ENCODE data around the gene ATP2A3.
"Not testable (repeated sequence)": the region's sequence is repeated elsewhere in the genome, so short reads cannot be mapped to it uniquely, and the experiment has no call there.

Gene ATP2A3

GRCh38 chr17:3954976-3955672, 9.1 kb downstream of the ATP2A3 start:
- DNase-seq (ENCODE audit: low spot score): no peak

GRCh38 chr17:3954086-3954485, 10.2 kb downstream of the ATP2A3 start:
- no peak for DNase-seq (ENCODE audit: low spot score)

- no peak for DNase-seq (ENCODE audit: low spot score)
Measured at GRCh38 chr17:3953542-3953941, 10.7 kb downstream of the ATP2A3 start.

- no peak for DNase-seq (ENCODE audit: low spot score)
Measured at GRCh38 chr17:3952186-3952585, 12.1 kb downstream of the ATP2A3 start.

GRCh38 chr17:3951420-3951819, 12.8 kb downstream of the ATP2A3 start:
- no peak for DNase-seq (ENCODE audit: low spot score)

GRCh38 chr17:3951003-3951402, 13.2 kb downstream of the ATP2A3 start:
- DNase-seq (ENCODE audit: low spot score): no peak

GRCh38 chr17:3950584-3950983, 13.7 kb downstream of the ATP2A3 start:
- no peak for DNase-seq (ENCODE audit: low spot score)

GRCh38 chr17:3949418-3949817, 14.8 kb downstream of the ATP2A3 start:
- no peak for DNase-seq (ENCODE audit: low spot score)

- not testable (repeated sequence) for DNase-seq (ENCODE audit: low spot score)
Measured at GRCh38 chr17:3948551-3948950, 15.7 kb downstream of the ATP2A3 start.

GRCh38 chr17:3947318-3947810, 16.9 kb downstream of the ATP2A3 start:
- DNase-seq (ENCODE audit: low spot score): no peak

GRCh38 chr17:3946711-3947235, 17.5 kb downstream of the ATP2A3 start:
- DNase-seq (ENCODE audit: low spot score): no peak

GRCh38 chr17:3944485-3945388, 19.5 kb downstream of the ATP2A3 start:
- DNase-seq (ENCODE audit: low spot score): no peak

GRCh38 chr17:3943240-3943891, 20.9 kb downstream of the ATP2A3 start:
- no peak for DNase-seq (ENCODE audit: low spot score)

GRCh38 chr17:3940965-3941698, 23.1 kb downstream of the ATP2A3 start:
- no peak for DNase-seq (ENCODE audit: low spot score)

GRCh38 chr17:3937359-3937758, 26.9 kb downstream of the ATP2A3 start:
- no peak for DNase-seq (ENCODE audit: low spot score)

GRCh38 chr17:3935825-3936355, 28.3 kb downstream of the ATP2A3 start:
- no peak for DNase-seq (ENCODE audit: low spot score)

GRCh38 chr17:3935140-3935542, 29.1 kb downstream of the ATP2A3 start:
- peak; percentile 80 for DNase-seq (ENCODE audit: low spot score)

GRCh38 chr17:3929764-3930163, 34.5 kb downstream of the ATP2A3 start:
- DNase-seq (ENCODE audit: low spot score): no peak

GRCh38 chr17:3929181-3929580, 35.1 kb downstream of the ATP2A3 start:
- DNase-seq (ENCODE audit: low spot score): no peak

- no peak for DNase-seq (ENCODE audit: low spot score)
Measured at GRCh38 chr17:3928406-3928805, 35.8 kb downstream of the ATP2A3 start.

GRCh38 chr17:3927628-3928340, 36.5 kb downstream of the ATP2A3 start:
- DNase-seq (ENCODE audit: low spot score): no peak
